SH-SY5Y (cell line): ENCODE results near the gene ADAM12.

ENCODE experiments used
- GATA2 ChIP-seq: IDR thresholded peaks from 2 replicates; pipeline ENCODE4 v1.6.1; 2011; ENCODE audit warnings: mild to moderate bottlenecking, low read depth, low read length
- GATA3 ChIP-seq: IDR thresholded peaks from 2 replicates; pipeline ENCODE4 v1.6.1; 2011; ENCODE audit warnings: low read depth, mild to moderate bottlenecking, low read length, moderate library complexity

ADAM12 gene

GRCh38 chr10:126286256-126286780 lies 102.0 kb downstream of the ADAM12 start:
- no peak for TF ChIP-seq GATA3
- no peak for TF ChIP-seq GATA2

GRCh38 chr10:126283307-126283706 lies 105.0 kb downstream of the ADAM12 start:
- TF ChIP-seq GATA2 (no peak), GATA3 (no peak)

DNA sequence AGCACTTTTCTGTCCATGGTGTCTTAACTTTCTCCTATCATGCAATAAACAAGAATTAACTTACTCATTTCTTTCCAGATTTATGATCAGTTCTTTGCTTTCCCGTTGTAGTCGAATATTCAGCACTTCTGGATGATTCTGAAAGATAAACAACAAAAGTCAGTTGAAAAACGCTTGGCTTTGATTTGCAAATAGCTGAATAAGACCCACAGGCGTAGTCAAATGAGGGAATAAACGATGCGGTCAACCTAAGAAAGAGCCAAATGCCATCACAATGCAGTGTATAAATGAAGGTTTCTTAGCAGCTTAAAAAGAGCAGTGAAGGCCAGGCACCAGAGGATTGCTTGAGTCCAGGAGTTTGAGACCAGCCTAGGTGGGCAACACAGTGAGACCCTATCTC lies 109.4 kb downstream of the ADAM12 start:
- TF ChIP-seq GATA3 (no peak), GATA2 (no peak)

DNA sequence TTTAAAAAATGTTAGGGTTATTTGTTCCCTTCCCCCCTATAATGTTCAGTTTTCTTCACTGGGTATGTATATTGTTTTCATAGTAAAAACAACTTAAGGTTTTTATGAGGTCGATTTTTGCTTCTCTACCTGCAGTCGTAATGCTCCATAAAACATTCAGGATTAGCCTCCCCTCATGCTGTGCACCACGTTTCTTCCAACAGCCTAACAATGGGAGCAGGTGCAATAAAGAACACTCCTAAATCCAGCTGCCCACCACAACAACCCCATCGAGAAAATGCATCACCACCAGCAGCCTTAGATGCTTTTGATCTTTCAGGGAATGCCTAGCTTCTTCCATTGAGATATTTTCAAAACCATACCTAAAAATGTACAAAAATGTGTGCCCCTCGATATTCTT lies 111.1 kb downstream of the ADAM12 start:
- TF ChIP-seq GATA3 (no peak), GATA2 (no peak)

GRCh38 chr10:126272526-126272925 lies 115.8 kb downstream of the ADAM12 start:
- no peak for TF ChIP-seq GATA3

GRCh38 chr10:126270111-126270510 lies 118.2 kb downstream of the ADAM12 start:
- TF ChIP-seq GATA3 (no peak), GATA2 (no peak)

- TF ChIP-seq GATA3, result no peak
- TF ChIP-seq GATA2, result no peak
These were observed 120.0 kb downstream of the ADAM12 start for GRCh38 chr10:126268013-126268920.

GRCh38 chr10:126264102-126265018 lies 123.9 kb downstream of the ADAM12 start:
- no peak for TF ChIP-seq GATA2
- no peak for TF ChIP-seq GATA3

- TF ChIP-seq GATA3 (no peak), GATA2 (no peak)
These were observed 125.1 kb downstream of the ADAM12 start for GRCh38 chr10:126263006-126263676.

- TF ChIP-seq GATA2 (no peak), GATA3 (no peak)
These were observed 125.9 kb downstream of the ADAM12 start for GRCh38 chr10:126262233-126262838.

DNA sequence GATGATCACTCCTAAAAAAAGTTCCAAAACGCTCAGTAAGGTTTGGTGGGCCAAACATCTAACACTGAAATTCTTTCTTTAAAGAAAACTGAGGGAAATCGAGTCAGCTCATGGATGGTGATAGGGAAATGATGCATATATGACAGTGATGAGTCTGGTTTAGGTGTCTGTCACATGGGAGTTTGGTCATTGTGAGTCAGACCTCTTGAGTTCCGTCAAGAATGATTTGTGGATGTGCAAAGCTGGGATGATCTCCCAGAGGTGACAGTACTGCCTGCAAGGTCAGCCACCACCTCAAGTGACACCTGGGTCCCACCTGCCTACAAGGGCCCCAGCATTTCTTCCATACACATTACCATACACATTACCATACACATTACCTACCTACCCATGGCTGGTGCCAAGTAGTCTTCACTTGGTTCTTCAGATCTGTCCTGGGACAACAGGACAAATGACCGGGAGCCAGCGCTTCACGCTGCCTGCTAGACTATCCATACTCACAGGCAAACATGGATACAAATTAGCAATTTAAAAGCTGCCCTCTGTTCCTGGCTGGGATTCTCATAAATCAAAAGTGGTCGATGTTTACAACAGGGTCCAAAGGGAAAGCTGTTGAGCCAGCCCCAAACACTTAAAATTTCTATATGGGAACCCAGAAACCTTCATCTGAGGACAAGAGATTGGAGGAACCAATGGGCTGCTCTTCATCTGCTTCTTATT lies 128.4 kb downstream of the ADAM12 start:
- TF ChIP-seq GATA2, result no peak

DNA sequence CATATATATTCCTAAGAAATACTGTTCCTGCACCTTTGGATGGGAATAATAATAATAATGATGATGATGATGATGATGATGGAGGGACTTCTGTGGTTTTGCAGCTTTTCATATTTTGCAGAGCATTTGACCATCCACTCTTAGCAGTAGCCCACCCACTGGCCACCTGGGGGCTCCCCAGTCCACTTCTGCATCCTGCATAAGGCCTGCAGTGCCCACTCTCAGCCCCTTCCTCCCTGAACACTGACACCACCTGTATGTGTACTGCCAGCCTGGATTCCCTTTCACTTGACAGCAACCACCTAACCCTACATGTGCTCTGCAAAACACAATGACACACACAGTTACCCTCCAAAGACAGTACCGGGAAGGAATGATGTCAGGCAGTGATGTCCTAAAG lies 131.4 kb downstream of the ADAM12 start:
- TF ChIP-seq GATA3 (no peak), GATA2 (no peak)

- TF ChIP-seq GATA3 (no peak), GATA2 (no peak)
These were observed 133.0 kb downstream of the ADAM12 start for GRCh38 chr10:126255313-126255712.

DNA sequence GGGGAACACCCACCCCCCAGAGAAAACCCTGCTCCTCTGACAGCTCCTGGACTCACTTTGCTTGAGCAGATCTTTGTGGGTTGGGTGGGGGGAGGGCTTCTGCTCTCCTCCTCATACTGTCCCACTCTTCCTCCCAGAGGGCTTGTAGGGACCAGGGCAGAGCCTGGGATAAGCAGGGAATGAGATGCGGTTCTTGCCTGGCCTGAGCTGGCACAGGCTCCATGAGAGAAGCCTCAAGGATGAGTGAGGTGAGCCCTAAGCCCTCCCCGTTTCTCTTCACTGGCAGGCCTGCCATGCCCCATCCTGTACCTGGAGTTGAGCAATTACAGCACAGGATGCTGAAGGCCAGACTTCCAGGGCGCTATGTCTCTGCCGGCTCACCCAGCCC lies 134.7 kb downstream of the ADAM12 start:
- TF ChIP-seq GATA2, result no peak
- no peak for TF ChIP-seq GATA3
